GM23338 (cell line): Measurements from ENCODE around the gene GHRL. TPM values are rescaled to one million over a fixed set of nuclear protein-coding genes. Genes with fewer than 3 reads are reported as not detected.

Source experiments
- ATAC-seq: fragments of 200-7000 bp; cut with Tn5 transposase; 3 replicates; pipeline ENCODE4 v1.9.1; 2020
- DNase-seq: peaks from one replicate; pipeline ENCODE4 v3.0.0-alpha.2; 2015; ENCODE audit warnings: low spot score
- H2AFZ ChIP-seq: fragments of 200-600 bp; sonication (generic); 2 replicates; pipeline ENCODE4 v1.8.0; 2016; ENCODE audit warnings: antibody characterized with exemption, mild to moderate bottlenecking, moderate library complexity
- H3F3A ChIP-seq: fragments of 200-600 bp; sonication (generic); replicated peaks from 2 replicates; pipeline ENCODE4 v1.8.0; 2017; ENCODE audit warnings: antibody characterized with exemption, mixed run types, low read depth
- H3K27ac ChIP-seq: fragments of 200-600 bp; sonication (generic); 2 replicates; pipeline ENCODE4 v1.6.1; 2016; ENCODE audit warnings: low read depth
- H3K27me3 ChIP-seq: fragments of 200-600 bp; sonication (generic); 2 replicates; pipeline ENCODE4 v1.8.0; 2016; ENCODE audit warnings: mild to moderate bottlenecking, mixed run types, moderate library complexity; ENCODE audit not compliant: insufficient read depth
- H3K36me3 ChIP-seq: fragments of 200-600 bp; sonication (generic); 2 replicates; pipeline ENCODE4 v1.8.0; 2016; ENCODE audit warnings: mild to moderate bottlenecking; ENCODE audit not compliant: insufficient read depth
- H3K4me1 ChIP-seq: fragments of 200-600 bp; sonication (generic); 2 replicates; pipeline ENCODE4 v1.8.0; 2016; ENCODE audit warnings: mild to moderate bottlenecking, moderate library complexity; ENCODE audit not compliant: insufficient read depth
- H3K4me2 ChIP-seq: fragments of 200-600 bp; sonication (generic); 2 replicates; pipeline ENCODE4 v1.7.1; 2017; ENCODE audit warnings: mixed run types
- H3K4me3 ChIP-seq: fragments of 200-600 bp; sonication (generic); 2 replicates; pipeline ENCODE4 v1.6.1; 2016; ENCODE audit warnings: mixed run types
- H3K79me2 ChIP-seq: fragments of 200-600 bp; sonication (generic); replicated peaks from 2 replicates; pipeline ENCODE4 v1.8.0; 2017; ENCODE audit warnings: mild to moderate bottlenecking; ENCODE audit not compliant: insufficient read depth
- H3K9me2 ChIP-seq: fragments of 200-600 bp; sonication (generic); 2 replicates; pipeline ENCODE4 v1.8.0; 2017; ENCODE audit not compliant: insufficient read depth
- H4K20me1 ChIP-seq: fragments of 200-600 bp; sonication (generic); replicated peaks from 2 replicates; pipeline ENCODE4 v1.8.0; 2017; ENCODE audit warnings: mild to moderate bottlenecking; ENCODE audit not compliant: insufficient read depth
- H3K27ac Mint-ChIP-seq: 2 replicates; pipeline ENCODE4 v1.8.0; 2020; ENCODE audit warnings: inconsistent platforms, mild to moderate bottlenecking, moderate library complexity, mixed read lengths
- H3K27me3 Mint-ChIP-seq: 3 replicates; pipeline ENCODE4 v1.8.0; 2022; ENCODE audit warnings: low read depth, mild to moderate bottlenecking, moderate library complexity, mixed read lengths, inconsistent platforms; ENCODE audit not compliant: insufficient read depth, poor library complexity
- H3K36me3 Mint-ChIP-seq: 3 replicates; pipeline ENCODE4 v1.8.0; 2021; ENCODE audit warnings: low read depth, mild to moderate bottlenecking, inconsistent platforms, moderate library complexity, mixed read lengths
- H3K4me1 Mint-ChIP-seq: 3 replicates; pipeline ENCODE4 v1.8.0; 2020; ENCODE audit warnings: mild to moderate bottlenecking, inconsistent platforms, mixed read lengths
- H3K4me3 Mint-ChIP-seq: 3 replicates; pipeline ENCODE4 v1.8.0; 2021; ENCODE audit warnings: moderate library complexity, mild to moderate bottlenecking, inconsistent platforms, mixed read lengths
- H3K9me3 Mint-ChIP-seq: 3 replicates; pipeline ENCODE4 v1.8.0; 2020; ENCODE audit warnings: moderate library complexity, mild to moderate bottlenecking, inconsistent platforms, mixed read lengths
- CREB1 ChIP-seq: fragments of 250-450 bp; sonication (Bioruptor Pico); IDR thresholded peaks from 2 replicates; pipeline ENCODE4 v1.5.0; 2020; ENCODE audit warnings: low read depth, mild to moderate bottlenecking, moderate library complexity
- CTCF ChIP-seq, 2 experiments: fragments of 200-600 bp in 1 of 2; sonication (generic) in 1 of 2; conservative IDR thresholded peaks; 2 replicates each; pipeline versions ENCODE4 v1.5.1 to v1.6.1; 2016 to 2017; ENCODE audit warnings: antibody characterized with exemption in 2 of 2, low read depth in 2 of 2, mild to moderate bottlenecking in 2 of 2, moderate library complexity in 1 of 2
- ETS1 ChIP-seq: IDR thresholded peaks from 2 replicates; pipeline ENCODE4 v1.6.1; 2016; ENCODE audit warnings: antibody characterized with exemption
- EZH2 ChIP-seq: fragments of 200-600 bp; sonication (generic); IDR thresholded peaks from one replicate; pipeline ENCODE4 v1.8.0; 2017; ENCODE audit warnings: antibody characterized with exemption, mild to moderate bottlenecking, low read depth; ENCODE audit not compliant: unreplicated experiment
- EZH2phosphoT487 ChIP-seq: fragments of 200-600 bp; sonication (generic); IDR thresholded peaks from one replicate; pipeline ENCODE4 v1.8.1; 2018; ENCODE audit warnings: antibody characterized with exemption; ENCODE audit not compliant: unreplicated experiment
- JUNB ChIP-seq: IDR thresholded peaks from one replicate; pipeline ENCODE4 v1.6.1; 2016; ENCODE audit warnings: antibody characterized with exemption; ENCODE audit not compliant: unreplicated experiment
- NANOG ChIP-seq: IDR thresholded peaks from 2 replicates; pipeline ENCODE4 v1.6.1; 2016; ENCODE audit warnings: antibody characterized with exemption, borderline replicate concordance
- POLR2AphosphoS5 ChIP-seq: IDR thresholded peaks from 2 replicates; pipeline ENCODE4 v1.6.1; 2016; ENCODE audit warnings: antibody characterized with exemption, low read depth
- REST ChIP-seq: IDR thresholded peaks from one replicate; pipeline ENCODE4 v1.6.1; 2018; ENCODE audit warnings: antibody characterized with exemption; ENCODE audit not compliant: unreplicated experiment
- STAT1 ChIP-seq: IDR thresholded peaks from one replicate; pipeline ENCODE4 v1.6.1; 2016; ENCODE audit warnings: antibody characterized with exemption; ENCODE audit not compliant: unreplicated experiment
- ZNF114 ChIP-seq: fragments of 250-450 bp; sonication (Bioruptor Pico); IDR thresholded peaks from 2 replicates; pipeline ENCODE4 v1.5.0; 2020; ENCODE audit warnings: mild to moderate bottlenecking, moderate library complexity
- ZNF331 ChIP-seq: fragments of 250-450 bp; sonication (Bioruptor Pico); IDR thresholded peaks from 2 replicates; pipeline ENCODE4 v1.5.0; 2020; ENCODE audit warnings: low read depth, mild to moderate bottlenecking, moderate library complexity
- ZNF462 ChIP-seq: fragments of 250-450 bp; sonication (Bioruptor Pico); IDR thresholded peaks from 2 replicates; pipeline ENCODE4 v1.5.0; 2020; ENCODE audit warnings: mild to moderate bottlenecking, moderate library complexity
- polyA plus RNA-seq: library from polyadenylated mRNA; unstranded; fragments of >200 nt; fragmentation: Nextera tagmentation; extraction: Ambion mirVana; gene quantifications from 2 replicates; pipeline ENCODE4 v1.2.1, GENCODE V29; 2016
- total RNA-seq: library from RNA; depleted of rRNA; stranded (reverse); fragments of >200 nt; shearing (Covaris generic); gene quantifications from 2 replicates; pipeline ENCODE4 v1.2.3, GENCODE V29; 2014

GHRL gene
- total and polyA plus RNA-seq, 2 experiments from 2014 or later, result 0.78 TPM; not detected in 1

- no peak for TF ChIP-seq ZNF114
- no peak for TF ChIP-seq CREB1 (CRISPR knock-in tag)
- no peak for TF ChIP-seq ZNF331
- TF ChIP-seq POLR2AphosphoS5, result no peak
- no peak for TF ChIP-seq ZNF462 (CRISPR knock-in tag)
- no peak for TF ChIP-seq JUNB
- TF ChIP-seq EZH2, result no peak
- no peak for TF ChIP-seq ETS1
- no peak for TF ChIP-seq STAT1
- no peak for TF ChIP-seq REST
- no peak for TF ChIP-seq NANOG
- no peak for TF ChIP-seq EZH2phosphoT487
- TF ChIP-seq CTCF (conservative IDR thresholded peaks at IDR 0.05; ENCODE audit: low read depth in 2 of 2), result no peak
- Histone ChIP-seq H3K4me2 (peak overlapping the region; percentile 98), H3K4me1 (peaks cover 17% of the 10 kb centered on the region), H4K20me1 (peaks cover 5% of the 10 kb centered on the region; the same call in 1 of the 2 replicates), H3K27me3 (peaks cover 8% of the 10 kb centered on the region; the same call in 1 of the 2 replicates), H3K4me3 (peak overlapping the region; percentile 96), H3F3A (0 out of 2 replicates have a peak, but pooled peaks cover 4% of the 10 kb centered on the region), H3K9me2 (no peaks in the 10 kb centered on the region), H3K27ac (peak overlapping the region; percentile 79), H3K36me3 (peaks cover 18% of the 10 kb centered on the region), H2AFZ (peak overlapping the region; percentile 93), H3K79me2 (peaks cover 43% of the 10 kb centered on the region)
- ATAC-seq (peak; percentile 26), DNase-seq (peak; percentile 55)
- Mint-ChIP-seq H3K36me3 (peaks cover 71% of the 10 kb centered on the region), H3K27me3 (peaks cover 27% of the 10 kb centered on the region), H3K27ac (peak overlapping the region; percentile 50; the same call in 1 of the 2 replicates), H3K4me1 (peaks cover 22% of the 10 kb centered on the region; the same call in 2 of the 3 replicates), H3K4me3 (peak overlapping the region; percentile 92), H3K9me3 (peaks cover 39% of the 10 kb centered on the region)
These were observed 43.6 kb downstream of the GHRL start for GRCh38 chr3:10248984-10249748.
